Ovary (tissue), 3 donors: ENCODE results near the gene PREB.

Source experiments
- EP300 ChIP-seq: sonication (generic); formaldehyde crosslinking; IDR thresholded peaks from one replicate; pipeline ENCODE4 v1.6.1; 2017; ENCODE audit warnings: antibody characterized with exemption
- POLR2A ChIP-seq: fragments of 450-650 bp; IDR thresholded peaks from one replicate; pipeline ENCODE4 v1.6.1; 2017; ENCODE audit warnings: antibody characterized with exemption, mild to moderate bottlenecking, moderate library complexity
- TF ChIP-seq, protein P1 (sequence below), 3 donors: fragments of 450-650 bp in 2 of 3; fragments of 200-600 bp in 1 of 3; IDR thresholded peaks; one replicate each; pipeline versions ENCODE4 v1.5.1 to v1.8.0; 2016 to 2022; ENCODE audit warnings: antibody characterized with exemption in 3 of 3, mild to moderate bottlenecking in 1 of 3
- donor health status: DM: no; HTN: no; CAD: no.

DNA sequence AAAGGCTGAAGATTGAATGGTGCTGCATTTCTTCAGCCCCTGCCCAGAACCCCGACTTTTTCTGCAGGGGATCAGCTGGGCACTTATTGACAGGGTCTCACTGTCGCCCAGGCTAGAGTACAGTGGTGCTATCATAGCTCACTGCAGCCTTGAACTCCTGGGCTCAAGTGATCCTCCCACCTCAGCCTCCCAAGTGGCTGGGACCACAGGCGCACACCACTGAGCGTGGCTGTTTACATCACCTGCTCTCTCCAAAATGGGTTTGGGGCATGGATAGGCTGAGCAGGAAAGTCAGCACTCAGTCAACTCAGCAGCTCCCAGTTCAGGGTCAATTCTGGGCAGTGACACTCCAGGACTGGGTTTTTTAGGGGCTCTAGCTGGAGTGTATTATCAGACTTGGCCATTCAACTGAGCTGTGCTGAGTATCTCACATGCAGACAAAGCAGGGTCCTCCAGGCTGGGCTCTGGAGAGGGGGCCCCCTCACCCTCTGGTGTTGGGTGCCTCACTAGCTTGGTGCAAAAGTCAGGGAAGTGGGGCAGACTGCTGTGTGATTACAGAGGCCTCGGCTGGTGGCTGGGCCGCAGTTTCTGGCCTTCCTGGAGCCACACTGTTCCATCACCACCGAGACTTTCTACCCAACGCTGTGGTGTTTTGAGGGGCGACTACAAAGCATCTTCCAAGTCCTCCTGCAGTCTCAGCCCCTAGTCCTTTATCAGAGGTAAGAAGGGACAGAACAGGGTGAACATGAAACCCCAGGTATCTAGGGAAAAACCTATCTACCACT lies 6.4 kb downstream of the PREB start:
- TF ChIP-seq POLR2A: no peak
- TF ChIP-seq, protein P1, sequence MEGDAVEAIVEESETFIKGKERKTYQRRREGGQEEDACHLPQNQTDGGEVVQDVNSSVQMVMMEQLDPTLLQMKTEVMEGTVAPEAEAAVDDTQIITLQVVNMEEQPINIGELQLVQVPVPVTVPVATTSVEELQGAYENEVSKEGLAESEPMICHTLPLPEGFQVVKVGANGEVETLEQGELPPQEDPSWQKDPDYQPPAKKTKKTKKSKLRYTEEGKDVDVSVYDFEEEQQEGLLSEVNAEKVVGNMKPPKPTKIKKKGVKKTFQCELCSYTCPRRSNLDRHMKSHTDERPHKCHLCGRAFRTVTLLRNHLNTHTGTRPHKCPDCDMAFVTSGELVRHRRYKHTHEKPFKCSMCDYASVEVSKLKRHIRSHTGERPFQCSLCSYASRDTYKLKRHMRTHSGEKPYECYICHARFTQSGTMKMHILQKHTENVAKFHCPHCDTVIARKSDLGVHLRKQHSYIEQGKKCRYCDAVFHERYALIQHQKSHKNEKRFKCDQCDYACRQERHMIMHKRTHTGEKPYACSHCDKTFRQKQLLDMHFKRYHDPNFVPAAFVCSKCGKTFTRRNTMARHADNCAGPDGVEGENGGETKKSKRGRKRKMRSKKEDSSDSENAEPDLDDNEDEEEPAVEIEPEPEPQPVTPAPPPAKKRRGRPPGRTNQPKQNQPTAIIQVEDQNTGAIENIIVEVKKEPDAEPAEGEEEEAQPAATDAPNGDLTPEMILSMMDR (IDR thresholded peaks at IDR 0.05): no peak
- no peak for TF ChIP-seq EP300
